ENCODE data around the gene CTIF. TPM values are rescaled to one million over a fixed set of nuclear protein-coding genes. Genes with fewer than 3 reads are reported as not detected.

The CTIF gene
- total RNA-seq, 1 donor = 65.9 TPM

GRCh38 chr18:48672671-48673340 is 134.0 kb downstream of the CTIF start:
- no peaks in the 10 kb centered on the region for H3K27me3 ChIP-seq (ENCODE audit: insufficient read depth, low read length)
- H4K20me1 ChIP-seq (ENCODE audit: insufficient read depth, low read length) = peaks cover 36% of the 10 kb centered on the region
- H3K4me3 ChIP-seq (ENCODE audit: insufficient read depth, low read length) = no peak overlapping the region
- H3K4me1 ChIP-seq (ENCODE audit: insufficient read depth, low read length) = peaks cover 39% of the 10 kb centered on the region
- no peak for TF ChIP-seq CTCF (IDR thresholded peaks at IDR 0.05; ENCODE audit: extremely low read depth, low read depth, low read length)
- peaks cover 16% of the 10 kb centered on the region for H3K79me2 ChIP-seq (ENCODE audit: insufficient read depth, low read length)
- H3K4me2 ChIP-seq (ENCODE audit: insufficient read depth, low read length) = no peak overlapping the region
- no peaks in the 10 kb centered on the region for H3K9me3 ChIP-seq (ENCODE audit: low read depth, low read length)
- peaks cover 22% of the 10 kb centered on the region for H3K36me3 ChIP-seq (ENCODE audit: insufficient read depth, low read length)
- H2AFZ ChIP-seq (ENCODE audit: low read length) = no peak overlapping the region
- no peak for DNase-seq (ENCODE audit: insufficient read length, low spot score, missing footprints)
- H3K27ac ChIP-seq (ENCODE audit: low read depth, low read length) = no peak overlapping the region

- no peak overlapping the region for H2AFZ ChIP-seq (ENCODE audit: low read length)
- DNase-seq (ENCODE audit: insufficient read length, low spot score, missing footprints) = no peak
- no peak overlapping the region for H3K27ac ChIP-seq (ENCODE audit: low read depth, low read length)
- H3K9me3 ChIP-seq (ENCODE audit: low read depth, low read length) = no peaks in the 10 kb centered on the region
- peaks cover 39% of the 10 kb centered on the region for H3K4me1 ChIP-seq (ENCODE audit: insufficient read depth, low read length)
- no peak overlapping the region for H3K4me3 ChIP-seq (ENCODE audit: insufficient read depth, low read length)
- no peaks in the 10 kb centered on the region for H3K27me3 ChIP-seq (ENCODE audit: insufficient read depth, low read length)
- H4K20me1 ChIP-seq (ENCODE audit: insufficient read depth, low read length) = peaks cover 30% of the 10 kb centered on the region
- H3K4me2 ChIP-seq (ENCODE audit: insufficient read depth, low read length) = no peak overlapping the region
- peaks cover 16% of the 10 kb centered on the region for H3K79me2 ChIP-seq (ENCODE audit: insufficient read depth, low read length)
- TF ChIP-seq CTCF (IDR thresholded peaks at IDR 0.05; ENCODE audit: extremely low read depth, low read depth, low read length) = no peak
- H3K36me3 ChIP-seq (ENCODE audit: insufficient read depth, low read length) = peaks cover 22% of the 10 kb centered on the region
Measured at GRCh38 chr18:48673456-48673852, 134.6 kb downstream of the CTIF start.

GRCh38 chr18:48673853-48674721 is 135.3 kb downstream of the CTIF start:
- DNase-seq (ENCODE audit: insufficient read length, low spot score, missing footprints) = peak; percentile 94
- Histone ChIP-seq H2AFZ (ENCODE audit: low read length) (no peak overlapping the region), H3K4me1 (ENCODE audit: insufficient read depth, low read length) (peaks cover 40% of the 10 kb centered on the region), H3K27ac (ENCODE audit: low read depth, low read length) (peak overlapping the region; percentile 73), H4K20me1 (ENCODE audit: insufficient read depth, low read length) (peaks cover 27% of the 10 kb centered on the region), H3K27me3 (ENCODE audit: insufficient read depth, low read length) (no peaks in the 10 kb centered on the region), H3K9me3 (ENCODE audit: low read depth, low read length) (no peaks in the 10 kb centered on the region), H3K36me3 (ENCODE audit: insufficient read depth, low read length) (peaks cover 22% of the 10 kb centered on the region), H3K79me2 (ENCODE audit: insufficient read depth, low read length) (peaks cover 16% of the 10 kb centered on the region), H3K4me2 (ENCODE audit: insufficient read depth, low read length) (peak overlapping the region; percentile 32), H3K4me3 (ENCODE audit: insufficient read depth, low read length) (no peak overlapping the region)
- no peak for TF ChIP-seq CTCF (IDR thresholded peaks at IDR 0.05; ENCODE audit: extremely low read depth, low read depth, low read length)

DNA sequence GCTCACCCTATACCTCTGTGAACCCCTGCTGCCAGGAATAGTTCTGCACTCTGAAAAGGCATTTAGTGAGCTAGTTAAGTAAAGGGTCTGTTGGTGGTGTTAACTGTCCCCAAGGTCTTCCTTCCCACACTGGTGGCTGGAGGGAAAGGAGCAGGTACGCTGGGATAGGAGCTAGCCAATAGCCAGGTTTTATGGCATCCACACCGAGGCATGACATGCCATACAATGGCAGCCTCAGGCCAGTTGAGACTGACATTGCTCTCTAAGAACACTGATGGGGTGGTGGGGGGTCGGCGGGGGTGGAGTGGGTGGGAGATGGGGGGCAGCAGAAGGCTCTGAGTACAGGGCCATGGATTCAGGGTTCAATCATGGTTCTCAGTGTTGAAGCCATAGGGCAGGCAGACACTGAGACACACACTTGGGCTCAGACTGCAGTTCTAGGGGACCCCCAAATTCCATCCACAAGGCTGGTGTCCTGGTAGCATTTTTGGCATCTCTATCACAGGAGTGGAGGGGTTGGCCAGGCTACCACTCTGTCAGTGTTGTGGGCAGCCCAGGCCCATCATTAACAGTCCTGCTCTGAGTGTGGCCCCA is 136.0 kb downstream of the CTIF start:
- DNase-seq (ENCODE audit: insufficient read length, low spot score, missing footprints) = no peak
- Histone ChIP-seq H2AFZ (ENCODE audit: low read length) (no peak overlapping the region), H3K27ac (ENCODE audit: low read depth, low read length) (peak overlapping the region; percentile 73), H4K20me1 (ENCODE audit: insufficient read depth, low read length) (peaks cover 27% of the 10 kb centered on the region), H3K4me1 (ENCODE audit: insufficient read depth, low read length) (peaks cover 42% of the 10 kb centered on the region), H3K36me3 (ENCODE audit: insufficient read depth, low read length) (peaks cover 19% of the 10 kb centered on the region), H3K9me3 (ENCODE audit: low read depth, low read length) (no peaks in the 10 kb centered on the region), H3K4me2 (ENCODE audit: insufficient read depth, low read length) (peak overlapping the region; percentile 16), H3K4me3 (ENCODE audit: insufficient read depth, low read length) (no peak overlapping the region), H3K79me2 (ENCODE audit: insufficient read depth, low read length) (peaks cover 16% of the 10 kb centered on the region), H3K27me3 (ENCODE audit: insufficient read depth, low read length) (no peaks in the 10 kb centered on the region)
- no peak for TF ChIP-seq CTCF (IDR thresholded peaks at IDR 0.05; ENCODE audit: extremely low read depth, low read depth, low read length)
